HEK293 (cell line): Measurements from ENCODE around the gene PTPRN2.

Experiments
- CTCF ChIP-seq: fragments of 450-650 bp; formaldehyde crosslinking; IDR thresholded peaks from 2 replicates; pipeline ENCODE4 v1.5.1; 2016; ENCODE audit warnings: missing biosample characterization, missing genetic modification characterization
- MEIS1 ChIP-seq: sonication (generic); formaldehyde crosslinking; IDR thresholded peaks from 2 replicates; pipeline ENCODE4 v1.8.1; 2022; ENCODE audit warnings: missing genetic modification reagents, mild to moderate bottlenecking, borderline replicate concordance
- YY1 ChIP-seq: fragments of 450-650 bp; formaldehyde crosslinking; IDR thresholded peaks from 2 replicates; pipeline ENCODE4 v1.5.1; 2018; ENCODE audit warnings: missing biosample characterization, missing genetic modification characterization
- ZNF521 ChIP-seq: fragments of 450-650 bp; formaldehyde crosslinking; IDR thresholded peaks from 2 replicates; pipeline ENCODE4 v1.5.1; 2017; ENCODE audit warnings: missing biosample characterization, mild to moderate bottlenecking, missing genetic modification characterization
- ZNF529 ChIP-seq: fragments of 450-650 bp; formaldehyde crosslinking; IDR thresholded peaks from 2 replicates; pipeline ENCODE4 v1.5.1; 2017; ENCODE audit warnings: missing genetic modification characterization, missing biosample characterization; ENCODE audit not compliant: insufficient replicate concordance
- ZNF791 ChIP-seq: fragments of 450-650 bp; formaldehyde crosslinking; IDR thresholded peaks from 2 replicates; pipeline ENCODE4 v1.5.1; 2016; ENCODE audit warnings: missing biosample characterization, missing genetic modification characterization
- ZSCAN23 ChIP-seq: fragments of 450-650 bp; formaldehyde crosslinking; IDR thresholded peaks from 2 replicates; pipeline ENCODE4 v1.5.1; 2016; ENCODE audit warnings: missing biosample characterization, missing genetic modification characterization
- TF ChIP-seq, protein P1 (sequence below): fragments of 450-650 bp; IDR thresholded peaks from 2 replicates; pipeline ENCODE4 v1.5.1; 2018; ENCODE audit warnings: missing biosample characterization, mild to moderate bottlenecking, missing genetic modification characterization
- TF ChIP-seq, protein P2 (sequence below): fragments of 450-650 bp; formaldehyde crosslinking; IDR thresholded peaks from 2 replicates; pipeline ENCODE4 v1.5.1; 2017; ENCODE audit warnings: missing biosample characterization, mild to moderate bottlenecking, missing genetic modification characterization, moderate library complexity

DNA sequence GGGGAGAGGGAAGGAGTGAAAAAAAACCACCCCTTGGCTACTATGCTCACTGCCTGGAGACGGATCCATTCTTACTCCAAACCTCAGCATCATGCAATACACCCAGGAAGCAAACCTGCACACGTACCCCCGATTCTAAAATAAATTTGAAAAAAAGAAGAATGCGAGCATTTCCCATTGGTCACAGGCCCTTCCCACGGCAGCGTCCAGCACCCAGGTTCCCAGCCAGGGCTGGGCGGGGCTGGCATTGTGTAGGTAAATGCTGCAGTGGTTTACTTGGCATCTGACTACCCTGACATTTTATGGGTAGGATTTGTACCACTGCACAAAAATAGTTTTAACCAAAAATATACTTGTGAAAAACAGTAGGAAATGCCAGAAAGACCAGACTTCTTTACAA lies 831.9 kb downstream of the PTPRN2 start:
- TF ChIP-seq ZNF791 (tag by site-specific recombination), result no peak
- TF ChIP-seq ZNF529 (tag by site-specific recombination), result no peak
- no peak for TF ChIP-seq ZNF521
- TF ChIP-seq CTCF (tag by site-specific recombination), result no peak
- no peak for TF ChIP-seq ZSCAN23 (tag by site-specific recombination)
- no peak for TF ChIP-seq MEIS1 (CRISPR knock-in tag)
- TF ChIP-seq, protein P1, sequence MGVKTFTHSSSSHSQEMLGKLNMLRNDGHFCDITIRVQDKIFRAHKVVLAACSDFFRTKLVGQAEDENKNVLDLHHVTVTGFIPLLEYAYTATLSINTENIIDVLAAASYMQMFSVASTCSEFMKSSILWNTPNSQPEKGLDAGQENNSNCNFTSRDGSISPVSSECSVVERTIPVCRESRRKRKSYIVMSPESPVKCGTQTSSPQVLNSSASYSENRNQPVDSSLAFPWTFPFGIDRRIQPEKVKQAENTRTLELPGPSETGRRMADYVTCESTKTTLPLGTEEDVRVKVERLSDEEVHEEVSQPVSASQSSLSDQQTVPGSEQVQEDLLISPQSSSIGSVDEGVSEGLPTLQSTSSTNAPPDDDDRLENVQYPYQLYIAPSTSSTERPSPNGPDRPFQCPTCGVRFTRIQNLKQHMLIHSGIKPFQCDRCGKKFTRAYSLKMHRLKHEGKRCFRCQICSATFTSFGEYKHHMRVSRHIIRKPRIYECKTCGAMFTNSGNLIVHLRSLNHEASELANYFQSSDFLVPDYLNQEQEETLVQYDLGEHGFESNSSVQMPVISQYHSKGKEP (tag by site-specific recombination), result no peak
- no peak for TF ChIP-seq YY1 (tag by site-specific recombination)
- TF ChIP-seq, protein P2, sequence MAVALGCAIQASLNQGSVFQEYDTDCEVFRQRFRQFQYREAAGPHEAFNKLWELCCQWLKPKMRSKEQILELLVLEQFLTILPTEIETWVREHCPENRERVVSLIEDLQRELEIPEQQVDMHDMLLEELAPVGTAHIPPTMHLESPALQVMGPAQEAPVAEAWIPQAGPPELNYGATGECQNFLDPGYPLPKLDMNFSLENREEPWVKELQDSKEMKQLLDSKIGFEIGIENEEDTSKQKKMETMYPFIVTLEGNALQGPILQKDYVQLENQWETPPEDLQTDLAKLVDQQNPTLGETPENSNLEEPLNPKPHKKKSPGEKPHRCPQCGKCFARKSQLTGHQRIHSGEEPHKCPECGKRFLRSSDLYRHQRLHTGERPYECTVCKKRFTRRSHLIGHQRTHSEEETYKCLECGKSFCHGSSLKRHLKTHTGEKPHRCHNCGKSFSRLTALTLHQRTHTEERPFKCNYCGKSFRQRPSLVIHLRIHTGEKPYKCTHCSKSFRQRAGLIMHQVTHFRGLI (tag by site-specific recombination), result no peak
